Measurements from ENCODE around the gene KRIT1.
A peak's percentile ranks its signal among the peaks of the same experiment; 100 is the strongest.
"Not testable (repeated sequence)": the region's sequence is repeated elsewhere in the genome, so short reads cannot be mapped to it uniquely, and the experiment has no call there.

KRIT1 gene

GRCh38 chr7:92250603-92251002 is 4.9 kb upstream of the KRIT1 start:
- DNase-seq (ENCODE audit: low read depth): no peak

- DNase-seq (ENCODE audit: low read depth): peak; percentile 1
Measured at GRCh38 chr7:92246360-92247101, 817 bp upstream of the KRIT1 start.

- DNase-seq (ENCODE audit: low read depth): peak; percentile 15
Measured at GRCh38 chr7:92244808-92245486, 767 bp downstream of the KRIT1 start.

DNA sequence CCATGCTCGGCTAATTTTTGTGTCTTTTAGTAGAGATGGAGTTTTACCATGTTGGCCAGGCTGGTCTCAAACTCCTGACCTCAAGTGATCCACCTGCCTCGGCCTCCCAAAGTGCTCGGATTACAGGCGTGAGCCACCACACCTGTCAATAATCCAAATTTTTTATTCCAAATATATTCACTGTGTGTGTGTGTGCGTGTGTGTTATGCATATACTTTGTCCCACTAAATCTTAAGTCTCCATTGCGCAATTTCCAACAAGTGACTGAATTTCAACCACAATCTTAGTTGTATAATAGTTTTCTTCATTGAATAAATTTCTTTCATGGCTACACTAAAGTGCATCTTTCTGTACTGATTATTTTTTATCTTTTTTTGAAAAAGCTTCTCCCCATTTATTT is 2.7 kb downstream of the KRIT1 start:
- DNase-seq (ENCODE audit: low read depth): no peak

DNA sequence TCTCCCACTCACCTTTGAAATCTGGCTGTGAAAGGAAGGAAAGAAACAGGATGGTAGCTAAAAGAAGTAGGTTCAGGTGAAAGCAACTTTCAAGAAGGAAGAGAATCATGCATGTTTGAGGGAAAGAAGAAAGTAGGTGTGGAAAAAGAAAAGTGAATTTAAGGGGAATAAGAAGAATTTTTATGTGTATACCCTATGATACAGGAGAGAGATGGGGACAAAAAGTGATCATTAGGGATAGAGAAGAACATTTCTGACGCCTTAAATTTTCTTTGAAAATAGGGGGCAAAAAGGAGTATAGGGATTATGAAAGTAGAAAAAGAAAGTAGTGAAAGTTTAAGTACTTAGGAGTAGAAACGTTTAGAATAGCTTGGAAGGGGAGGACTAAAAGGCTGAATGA is 15.2 kb downstream of the KRIT1 start:
- DNase-seq (ENCODE audit: low read depth): no peak

DNA sequence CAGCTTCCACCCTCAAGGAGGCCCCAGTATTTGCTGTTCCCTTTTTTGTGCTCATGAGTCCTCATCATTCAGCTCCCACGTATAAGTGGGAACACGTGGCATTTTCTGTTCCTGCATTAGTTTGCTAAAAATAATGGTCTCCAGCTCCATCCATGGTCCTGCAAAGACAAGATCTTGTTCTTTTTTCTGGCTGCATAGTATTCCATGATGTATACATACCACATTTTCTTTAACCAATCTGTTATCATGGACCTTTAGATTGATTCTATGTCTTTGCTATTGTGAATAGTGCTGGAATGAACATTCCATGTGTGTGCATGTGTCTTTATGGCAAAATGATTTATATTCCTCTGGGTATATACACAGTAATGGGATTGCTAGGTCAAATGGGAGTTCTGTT is 17.0 kb downstream of the KRIT1 start:
- no peak for DNase-seq (ENCODE audit: low read depth)

DNA sequence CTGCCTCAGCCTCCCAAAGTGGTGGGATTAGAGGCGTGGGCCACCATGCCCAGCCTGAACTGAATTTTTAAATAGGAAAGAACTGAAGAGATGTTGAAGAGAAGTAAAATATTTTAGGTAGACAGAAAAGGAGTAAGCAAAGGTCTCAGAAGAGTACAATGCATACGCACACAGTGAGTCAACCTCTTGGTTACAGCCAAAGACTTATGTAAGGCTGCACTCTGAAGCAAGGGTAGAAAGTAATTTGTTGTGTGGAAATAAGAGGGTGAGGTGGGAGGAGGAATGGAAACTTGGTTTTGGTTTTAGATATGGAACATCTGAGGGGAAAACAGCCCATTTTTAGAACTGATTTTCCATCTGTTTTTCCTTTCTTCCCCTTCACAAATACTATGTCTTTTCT is 17.6 kb downstream of the KRIT1 start:
- DNase-seq (ENCODE audit: low read depth): no peak

GRCh38 chr7:92226981-92227380 is 18.7 kb downstream of the KRIT1 start:
- no peak for DNase-seq (ENCODE audit: low read depth)

GRCh38 chr7:92221766-92222165 is 23.9 kb downstream of the KRIT1 start:
- DNase-seq (ENCODE audit: low read depth): no peak

DNA sequence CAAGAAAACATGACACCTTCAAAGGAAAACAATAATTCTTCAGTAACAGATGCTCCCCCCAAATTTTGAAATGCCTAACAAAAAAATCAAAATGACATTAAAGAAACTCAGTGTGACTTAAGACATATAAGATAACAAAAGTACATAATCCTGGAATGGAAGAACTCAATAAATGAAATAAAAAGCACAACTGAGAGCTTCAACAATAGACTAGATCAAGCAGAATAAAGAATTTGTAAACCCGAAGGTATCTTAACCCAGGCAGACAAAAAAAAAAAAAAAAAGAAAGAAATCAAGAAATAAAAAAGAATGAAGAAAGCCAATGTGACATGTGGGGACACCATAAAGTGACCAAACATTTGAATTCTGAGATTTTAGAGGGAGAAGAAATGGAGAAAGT is 39.0 kb downstream of the KRIT1 start:
- DNase-seq (ENCODE audit: low read depth): no peak

- no peak for DNase-seq (ENCODE audit: low read depth)
Measured at GRCh38 chr7:92205987-92206386, 39.7 kb downstream of the KRIT1 start.

DNA sequence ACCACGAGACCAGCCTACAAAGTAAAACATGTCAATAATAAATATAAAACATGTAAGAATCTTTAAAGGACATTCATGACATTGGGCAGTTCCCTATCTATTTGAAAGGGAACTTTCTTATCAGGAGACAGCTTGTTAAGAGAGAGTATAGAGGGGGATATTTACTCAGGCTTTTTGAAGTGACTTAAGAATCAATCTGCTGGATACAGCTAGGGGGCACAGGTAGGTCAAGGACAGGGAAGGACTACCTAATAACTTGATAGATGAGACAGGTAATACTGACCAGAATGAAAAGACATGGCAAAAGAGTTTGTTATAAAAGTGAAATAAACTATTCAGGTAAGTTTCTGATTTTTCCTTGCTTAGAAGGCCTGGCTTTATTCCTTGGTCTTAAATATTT is 44.9 kb downstream of the KRIT1 start:
- no peak for DNase-seq (ENCODE audit: low read depth)

DNA sequence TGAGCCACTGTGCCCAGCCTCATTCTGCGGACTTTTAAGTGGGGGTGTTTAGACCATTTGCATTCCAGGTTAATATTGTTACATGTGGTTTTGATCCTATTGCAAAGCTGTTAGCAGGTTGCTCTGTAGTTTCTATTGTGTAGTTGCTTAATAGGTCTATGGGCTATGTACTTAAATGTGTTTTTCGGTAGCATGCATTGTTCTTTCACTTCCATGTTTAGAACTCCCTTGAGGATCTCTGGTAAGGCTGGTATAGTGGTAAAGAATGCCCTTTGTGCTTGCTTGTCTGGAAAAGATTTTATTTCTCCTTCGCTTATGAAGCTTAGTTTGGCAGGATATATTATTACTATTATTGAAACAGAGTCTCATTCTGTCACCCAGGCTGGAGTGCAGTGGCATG is 53.4 kb downstream of the KRIT1 start:
- no peak for DNase-seq (ENCODE audit: low read depth)

DNA sequence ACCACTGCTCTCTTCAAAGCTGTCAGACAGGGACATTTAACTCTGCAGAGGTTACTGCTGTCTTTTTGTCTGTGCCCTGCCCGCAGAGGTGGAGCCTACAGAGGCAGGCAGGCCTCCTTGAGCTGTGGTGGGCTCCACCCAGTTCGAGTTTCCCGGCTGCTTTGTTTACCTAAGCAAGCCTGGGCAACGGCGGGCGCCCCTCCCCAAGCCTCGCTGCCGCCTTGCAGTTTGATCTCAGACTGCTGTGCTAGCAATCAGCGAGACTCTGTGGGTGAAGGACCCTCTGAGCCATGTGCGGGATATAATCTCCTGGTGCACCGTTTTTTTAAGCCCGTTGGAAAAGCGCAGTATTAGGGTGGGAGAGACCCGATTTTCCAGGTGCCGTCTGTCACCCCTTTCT is 56.5 kb downstream of the KRIT1 start:
- DNase-seq (ENCODE audit: low read depth): not testable (repeated sequence)

DNA sequence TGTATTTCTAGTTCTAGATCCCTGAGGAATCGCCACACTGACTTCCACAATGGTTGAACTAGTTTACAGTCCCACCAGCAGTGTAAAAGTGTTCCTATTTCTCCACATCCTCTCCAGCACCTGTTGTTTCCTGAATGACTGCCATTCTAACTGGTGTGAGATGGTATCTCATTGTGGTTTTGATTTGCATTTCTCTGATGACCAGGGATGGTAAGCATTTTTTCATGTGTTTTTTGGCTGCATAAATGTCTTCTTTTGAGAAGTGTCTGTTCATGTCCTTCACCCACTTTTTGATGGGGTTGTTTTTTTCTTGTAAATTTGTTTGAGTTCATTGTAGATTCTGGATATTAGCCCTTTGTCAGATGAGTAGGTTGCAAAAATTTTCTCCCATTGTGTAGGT is 61.4 kb downstream of the KRIT1 start:
- not testable (repeated sequence) for DNase-seq (ENCODE audit: low read depth)

GRCh38 chr7:92178928-92179924 is 66.5 kb downstream of the KRIT1 start, which contains the start of gene LRRD1:
LRRD1 (minus strand) TSS chr7:92179142; CDS start chr7:92165202, 13,940 bp downstream.
- peak; percentile 84 for DNase-seq (ENCODE audit: low read depth)

DNA sequence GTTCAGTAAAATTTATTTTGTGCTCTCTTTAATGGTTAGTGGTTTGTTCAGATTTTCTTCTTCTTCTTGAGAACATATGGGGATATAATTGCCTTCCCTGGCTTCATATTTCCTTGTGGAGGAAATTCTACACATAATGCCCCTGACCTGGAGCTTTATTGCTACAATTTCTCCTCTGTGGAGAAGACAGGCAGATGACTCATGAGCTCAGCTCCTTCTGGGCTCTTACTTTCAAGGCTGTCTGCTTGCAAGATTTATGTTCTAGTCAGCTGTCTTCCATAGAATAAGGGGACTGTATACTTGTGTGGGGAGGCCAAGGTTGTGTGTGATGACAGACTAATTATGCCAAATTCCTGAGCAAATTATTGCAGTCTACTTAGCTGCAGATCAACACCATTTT is 68.4 kb downstream of the KRIT1 start:
- DNase-seq (ENCODE audit: low read depth): no peak

GRCh38 chr7:92169529-92169928 is 76.2 kb downstream of the KRIT1 start:
- not testable (repeated sequence) for DNase-seq (ENCODE audit: low read depth)

DNA sequence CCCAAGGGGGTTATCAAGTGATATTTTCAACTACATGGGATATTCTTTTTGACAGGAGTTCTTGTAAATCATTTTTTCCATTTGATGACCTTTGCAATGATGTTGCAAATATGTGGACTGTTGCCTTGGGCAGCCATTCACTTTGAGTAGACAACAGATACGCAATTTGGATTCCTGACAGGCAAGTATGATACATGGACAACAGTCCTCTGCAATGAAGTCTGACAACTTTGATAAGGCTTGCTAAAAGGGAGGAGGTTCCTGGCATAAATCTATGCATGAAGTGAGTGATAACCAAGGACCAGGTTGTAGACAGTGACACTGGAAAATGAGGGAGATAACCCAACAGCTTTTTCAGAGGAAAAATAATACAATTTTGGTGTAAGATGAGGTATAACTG is 84.4 kb downstream of the KRIT1 start:
- DNase-seq (ENCODE audit: low read depth): no peak

DNA sequence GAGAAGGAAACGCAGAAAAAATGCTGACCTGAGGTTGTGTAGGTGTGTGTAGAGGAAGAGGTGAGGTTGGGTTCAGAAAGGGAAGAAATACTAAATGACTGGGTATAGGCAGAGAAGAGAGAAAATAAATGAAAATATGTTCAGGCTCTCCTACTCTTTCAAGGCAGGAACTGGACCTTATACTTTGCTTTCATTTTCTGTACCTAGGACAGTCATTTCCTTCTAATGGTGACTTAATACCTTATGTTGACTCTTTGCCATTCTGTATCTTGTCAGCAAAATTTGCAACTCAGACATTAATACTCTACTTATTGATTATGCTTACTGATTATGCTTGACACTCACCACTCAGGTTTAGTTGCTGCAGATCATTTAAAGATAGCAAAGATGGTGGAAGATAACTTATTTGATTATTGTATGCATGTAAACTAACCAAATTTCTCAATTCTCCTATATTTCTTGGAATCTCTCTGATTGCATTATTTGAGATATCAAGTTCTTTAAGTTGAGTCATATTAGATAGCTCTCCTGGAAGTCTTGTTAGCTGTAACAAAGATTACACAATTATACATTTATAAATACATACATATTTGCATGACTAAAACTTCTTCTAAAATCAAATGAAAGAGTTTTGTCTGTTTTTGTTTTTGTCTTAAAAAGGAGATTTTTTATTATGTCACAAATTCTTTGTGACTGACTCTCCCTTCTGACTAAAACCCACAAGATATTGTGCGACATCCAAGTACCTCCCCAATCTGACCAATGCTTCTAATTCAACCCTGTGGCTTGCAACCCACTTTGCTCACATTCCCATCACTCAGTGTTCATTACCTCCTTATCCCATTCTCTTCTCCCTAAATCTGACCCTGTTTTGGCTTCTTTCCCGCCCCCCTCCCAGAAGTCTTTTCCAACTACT is 86.8 kb downstream of the KRIT1 start:
- DNase-seq (ENCODE audit: low read depth): no peak

DNA sequence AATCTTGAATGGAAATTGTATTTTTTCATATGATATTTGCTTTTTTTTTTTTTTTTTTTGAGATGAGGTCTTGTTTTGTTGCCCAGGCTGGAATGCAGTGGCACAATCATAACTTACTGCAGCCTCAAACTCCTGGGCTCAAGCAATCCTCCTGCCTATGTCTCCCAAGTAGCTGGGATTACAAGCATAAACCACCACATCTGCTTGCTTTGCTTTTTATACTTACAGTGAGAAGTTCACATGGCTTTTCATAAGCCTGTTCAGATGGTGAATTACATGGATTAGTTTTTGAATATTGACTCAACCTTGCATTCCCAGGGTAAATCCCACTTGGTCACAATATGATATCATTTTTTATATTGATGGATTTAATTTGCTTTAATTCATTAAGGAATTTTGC is 88.7 kb downstream of the KRIT1 start:
- DNase-seq (ENCODE audit: low read depth): no peak

Measured in T follicular helper cell (primary cell).